ENCODE data around the gene CMSS1.

The CMSS1 gene

DNA sequence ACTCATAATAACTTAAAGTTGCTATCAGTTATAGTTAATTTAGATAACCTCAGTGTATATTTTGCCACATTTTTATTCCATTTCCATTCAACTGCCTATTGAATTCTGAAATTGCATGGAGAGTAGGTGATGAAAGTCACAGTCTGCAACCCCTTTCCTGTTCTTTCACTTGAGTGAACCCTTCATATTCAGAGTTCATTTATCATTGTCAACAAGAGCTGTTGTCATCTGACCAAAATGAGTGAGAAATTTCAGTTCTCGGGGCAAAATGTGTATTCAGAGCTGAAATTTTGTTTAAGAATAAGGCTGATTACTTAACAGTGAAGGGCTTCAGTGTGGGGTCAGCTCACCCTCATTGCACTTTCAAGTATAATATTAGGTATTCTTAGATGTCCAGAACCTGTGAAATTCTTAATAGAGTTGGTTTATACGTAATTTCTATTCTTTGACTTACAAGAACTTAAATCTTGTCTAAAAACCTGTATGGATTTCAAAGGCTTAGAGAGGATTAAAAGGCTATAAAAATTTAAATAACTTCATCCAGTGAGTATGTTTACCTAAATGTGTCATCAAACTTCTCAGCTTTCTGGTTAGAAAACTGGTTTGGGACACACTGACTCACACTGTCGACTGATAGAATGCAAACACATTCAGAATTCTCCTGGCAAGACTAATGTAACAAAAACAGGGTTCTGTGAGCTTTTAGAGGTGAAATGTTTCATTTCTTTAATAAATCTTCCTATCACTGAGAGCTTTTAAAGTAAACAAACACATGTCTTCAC lies 92.2 kb downstream of the CMSS1 start:
- no peak for DNase-seq

DNA sequence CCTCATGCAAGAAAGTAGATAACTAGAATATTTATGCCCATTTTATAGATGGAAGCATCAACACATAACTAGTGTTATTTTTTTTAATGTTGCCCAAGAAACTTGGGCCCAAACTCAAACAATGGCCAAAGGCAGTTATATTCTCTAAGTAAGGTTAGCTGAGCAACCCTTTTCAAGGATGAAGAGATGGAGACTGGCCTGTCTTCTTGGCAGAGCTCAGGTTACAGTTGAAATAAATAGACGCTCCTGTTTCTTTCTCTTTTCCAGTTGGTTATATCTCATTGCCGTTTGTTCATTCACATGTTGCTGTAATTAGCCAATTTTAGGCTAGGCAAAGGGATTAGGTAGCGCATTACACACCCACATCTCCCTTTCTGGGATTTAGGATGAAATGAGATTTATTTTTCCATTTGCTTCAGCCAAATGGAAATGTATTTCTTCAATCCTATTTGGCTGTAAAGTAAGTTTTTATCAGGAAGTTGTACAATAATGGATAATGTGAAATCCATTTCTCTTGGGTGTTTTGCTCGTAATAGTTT lies 93.2 kb downstream of the CMSS1 start:
- DNase-seq: no peak

DNA sequence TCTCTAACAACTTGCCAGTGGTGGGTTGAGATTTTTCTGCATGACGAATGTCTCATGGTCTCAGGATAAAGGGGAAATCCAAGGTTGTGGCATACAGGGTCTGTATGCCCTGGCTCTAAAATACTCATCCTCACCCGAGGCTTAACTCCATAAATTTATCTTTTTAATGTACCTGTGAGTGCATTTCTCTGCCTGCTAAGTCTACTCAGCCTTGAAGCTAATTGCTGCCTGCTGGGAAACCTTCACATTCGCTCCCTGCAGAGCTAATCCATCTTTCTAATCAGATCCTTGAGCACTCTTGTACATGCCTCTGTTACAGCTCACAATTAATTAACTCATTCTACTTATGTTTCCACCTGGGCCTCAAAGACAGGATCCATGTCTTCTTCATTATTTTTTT lies 93.8 kb downstream of the CMSS1 start:
- DNase-seq: no peak

DNA sequence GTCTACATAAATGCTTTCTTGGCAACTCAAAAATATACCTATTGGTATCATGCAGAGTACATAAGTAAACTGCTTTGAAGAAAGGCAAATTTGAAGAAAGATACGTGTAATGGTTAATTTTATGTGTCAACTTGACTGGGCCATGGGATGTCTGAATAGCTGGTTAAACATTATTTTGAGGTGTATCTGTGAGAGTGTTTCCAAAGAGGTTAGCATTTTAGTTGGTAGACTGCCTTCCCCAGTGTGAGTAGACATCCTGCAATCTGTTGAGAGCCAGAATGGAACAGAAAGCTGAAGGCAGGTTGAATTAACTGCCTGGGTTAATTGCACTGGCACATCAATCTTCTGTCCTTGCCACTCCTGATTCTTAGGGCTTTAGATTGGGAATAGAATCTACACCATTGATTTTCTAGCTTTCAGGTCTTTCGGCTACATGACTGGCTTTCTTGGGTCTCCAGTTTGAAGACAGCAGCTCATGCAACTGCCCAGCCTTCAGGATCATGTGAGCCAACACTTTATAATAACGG lies 98.3 kb downstream of the CMSS1 start:
- DNase-seq: no peak

DNA sequence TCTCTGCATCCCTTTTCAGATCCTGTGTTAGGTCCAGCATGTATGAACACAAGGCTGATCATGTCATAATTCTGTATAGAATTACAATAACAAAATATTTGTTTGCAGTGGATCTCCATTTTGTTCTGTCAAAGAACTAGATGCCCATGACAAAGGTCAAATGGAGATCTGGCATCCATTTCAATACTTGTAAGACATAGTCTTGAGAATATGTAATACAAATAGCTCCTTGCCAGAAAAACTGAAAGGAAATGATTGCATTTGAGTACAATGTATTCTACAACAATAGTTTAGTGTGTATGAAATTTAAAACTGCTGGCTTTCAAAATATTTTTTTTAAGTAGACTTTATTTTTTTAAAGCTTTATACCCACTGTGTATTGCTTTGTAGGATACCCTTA lies 101.1 kb downstream of the CMSS1 start:
- no peak for DNase-seq

DNA sequence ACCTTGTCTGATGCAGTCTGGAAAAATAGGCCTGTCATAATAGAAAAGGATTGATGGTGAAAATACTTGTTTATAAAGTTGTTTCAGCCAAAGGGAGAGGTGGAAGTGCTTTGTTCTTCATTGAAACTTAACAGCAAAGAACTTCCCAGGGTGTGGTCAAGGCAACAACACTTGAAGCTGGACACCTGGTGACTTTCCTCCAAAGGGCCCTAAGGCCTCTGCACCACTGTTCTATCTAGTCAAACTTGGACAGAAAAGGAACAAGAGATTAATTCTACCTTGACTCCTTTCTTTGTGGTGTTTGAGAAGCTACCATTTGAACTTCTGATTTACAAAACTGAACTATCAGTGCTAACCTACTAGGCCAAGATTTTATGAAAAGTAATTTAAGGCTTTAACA lies 102.0 kb downstream of the CMSS1 start:
- no peak for DNase-seq

DNA sequence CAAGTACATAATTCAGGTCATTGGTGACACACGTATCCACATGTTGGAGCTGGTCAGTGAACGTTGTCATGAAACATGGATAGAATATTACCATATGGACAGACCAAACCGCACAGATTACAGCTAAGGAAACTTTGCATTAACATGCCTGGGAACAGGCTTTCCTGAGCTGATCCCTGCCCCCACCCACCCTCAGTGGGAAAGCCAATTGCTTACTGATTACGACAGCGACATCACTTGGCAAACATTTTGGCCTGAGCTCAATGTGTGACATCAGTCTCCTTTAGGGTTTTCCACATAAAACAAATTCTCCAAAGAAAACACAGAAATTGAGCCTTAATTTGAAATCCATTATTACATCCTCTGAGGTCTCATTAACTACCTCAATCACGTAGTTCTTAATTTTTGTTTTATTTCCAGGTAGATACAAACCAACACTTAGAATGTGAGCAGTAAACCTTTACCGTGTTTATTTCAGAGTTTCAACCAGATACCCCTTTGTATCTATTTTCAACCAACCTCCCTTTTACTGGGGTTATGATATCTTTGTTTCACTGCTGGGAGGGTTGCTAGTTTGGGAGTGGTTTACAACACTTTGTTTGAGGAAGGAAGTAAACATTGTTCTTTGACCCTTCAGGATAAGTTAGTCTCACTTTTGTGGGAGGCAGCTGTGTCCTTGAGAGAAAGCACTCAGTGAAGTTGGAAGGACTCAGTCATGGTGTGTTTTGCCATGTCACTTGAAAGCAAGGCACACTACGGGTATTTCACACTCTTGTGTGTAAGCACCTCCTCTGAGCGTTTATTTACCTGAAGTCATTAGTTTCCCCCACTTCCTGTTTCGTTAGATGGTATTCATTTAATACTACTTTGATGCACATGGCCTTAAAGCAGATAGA lies 103.1 kb downstream of the CMSS1 start:
- peak; percentile 21 for DNase-seq

DNA sequence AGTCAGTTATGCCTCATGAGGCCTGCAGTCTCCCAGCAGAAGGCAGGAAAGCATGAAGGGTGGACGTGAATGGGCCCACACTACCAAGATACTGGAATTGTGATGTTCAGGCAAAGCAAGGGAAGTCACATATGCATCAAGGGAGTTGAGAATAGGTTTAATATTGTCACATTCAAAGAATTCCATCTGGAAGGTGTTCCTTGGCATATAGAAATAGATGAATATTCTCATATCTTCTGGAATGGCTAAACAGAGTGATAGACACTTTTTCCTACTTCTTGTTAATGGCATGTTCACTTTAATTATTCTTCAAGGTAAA lies 103.7 kb downstream of the CMSS1 start:
- no peak for DNase-seq

DNA sequence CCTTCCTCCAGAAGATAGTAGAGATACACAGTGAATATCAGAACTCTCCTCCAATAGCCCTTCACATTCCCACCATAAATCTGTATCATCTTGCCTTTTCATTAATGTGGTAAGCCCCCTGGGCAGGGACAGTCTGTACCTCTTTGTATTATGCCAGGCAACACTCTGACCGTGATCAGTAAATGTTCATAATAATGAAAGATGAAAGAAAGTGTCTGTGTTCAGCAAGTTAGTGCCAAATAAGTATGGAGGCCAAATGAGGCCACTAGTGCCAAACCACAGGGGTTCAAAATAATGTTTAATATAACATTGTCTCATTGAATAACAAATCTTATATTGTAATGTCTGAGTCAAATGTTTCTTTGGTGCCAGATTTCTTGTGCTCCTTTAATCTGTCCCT lies 104.3 kb downstream of the CMSS1 start:
- DNase-seq: no peak

DNA sequence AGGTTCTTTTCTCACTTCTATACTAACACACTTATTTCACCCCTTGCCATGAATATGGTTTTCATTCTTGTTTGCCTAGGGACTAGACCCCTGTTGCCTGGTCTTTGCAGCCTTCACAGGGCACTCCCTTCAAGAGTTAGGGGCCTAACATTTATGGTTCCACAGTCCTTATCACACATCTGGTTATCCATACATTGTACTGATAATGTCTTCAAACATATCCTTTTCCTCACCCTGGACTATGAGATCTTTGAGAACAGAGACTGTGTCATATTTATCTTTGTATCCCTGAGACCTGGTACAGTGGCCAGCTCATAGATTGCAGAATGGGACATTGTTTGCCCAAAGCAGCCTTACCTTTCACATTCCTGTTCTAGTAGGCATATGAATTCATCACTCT lies 106.2 kb downstream of the CMSS1 start:
- DNase-seq: no peak

DNA sequence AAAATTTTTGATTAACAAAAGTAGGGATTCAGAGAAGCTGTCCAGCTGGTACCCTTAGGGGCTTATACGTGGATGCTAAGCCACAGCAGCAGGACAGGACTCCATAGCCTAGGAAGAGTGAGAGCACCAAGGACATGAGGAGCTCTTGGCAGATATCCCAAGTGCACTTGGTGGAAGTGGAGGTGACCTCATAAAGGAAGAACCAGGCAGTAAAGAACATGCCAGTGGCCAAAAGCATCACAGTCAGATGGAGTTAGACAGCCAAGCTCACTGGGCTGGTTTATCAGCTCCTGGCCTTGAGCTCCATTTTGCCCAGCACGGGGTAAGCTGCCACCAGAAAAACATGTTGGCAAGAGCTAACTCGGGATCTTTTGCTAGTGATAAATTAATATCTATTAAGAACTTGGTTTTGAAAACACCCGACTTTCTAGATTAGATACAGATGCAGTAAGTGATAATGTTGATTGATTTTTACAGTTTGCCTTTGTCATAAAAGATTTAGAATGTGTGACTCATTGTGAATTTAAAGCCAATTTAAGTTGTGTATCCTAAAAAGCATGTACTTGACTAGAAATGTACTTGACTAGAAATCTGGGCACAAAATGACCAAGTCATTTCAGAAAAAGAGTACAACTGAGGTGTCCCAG lies 108.0 kb downstream of the CMSS1 start:
- DNase-seq: no peak

DNA sequence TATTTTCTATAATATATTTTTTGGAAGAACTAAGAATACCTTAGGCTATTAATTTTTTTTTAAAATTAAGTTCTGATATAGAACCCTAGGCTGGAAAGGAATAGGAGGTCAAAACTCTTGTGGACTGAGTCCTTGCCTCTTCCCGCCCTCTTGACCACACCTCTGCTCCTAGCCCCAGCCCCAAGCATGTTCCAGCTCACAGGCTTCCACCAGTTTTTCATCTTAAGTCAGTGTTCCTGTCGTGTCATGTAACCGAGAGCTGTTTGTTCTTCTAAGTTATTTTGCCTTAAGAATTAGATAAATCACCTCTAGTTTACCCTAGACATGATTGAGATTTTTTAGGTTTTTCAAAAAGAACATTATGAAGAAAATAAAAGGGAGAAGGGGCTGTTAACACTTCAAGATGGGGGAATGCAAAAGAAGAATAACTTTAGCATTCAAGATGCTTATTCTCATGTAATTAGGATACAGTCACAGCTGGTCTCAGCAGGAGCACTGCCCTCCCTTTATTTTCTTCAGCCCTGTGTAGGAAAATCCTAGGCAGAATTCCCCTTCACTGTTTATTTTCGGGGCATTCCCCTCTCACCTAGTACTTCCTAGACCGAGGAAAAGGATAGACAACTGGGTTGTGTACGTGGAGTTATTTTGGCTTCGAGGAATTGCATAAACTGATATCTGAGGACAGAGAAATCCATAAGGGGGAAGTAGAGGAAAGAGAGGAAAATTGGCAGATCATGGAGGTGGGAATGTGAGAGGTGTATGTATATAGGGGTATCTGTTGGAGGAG lies 110.2 kb downstream of the CMSS1 start:
- DNase-seq: no peak

DNA sequence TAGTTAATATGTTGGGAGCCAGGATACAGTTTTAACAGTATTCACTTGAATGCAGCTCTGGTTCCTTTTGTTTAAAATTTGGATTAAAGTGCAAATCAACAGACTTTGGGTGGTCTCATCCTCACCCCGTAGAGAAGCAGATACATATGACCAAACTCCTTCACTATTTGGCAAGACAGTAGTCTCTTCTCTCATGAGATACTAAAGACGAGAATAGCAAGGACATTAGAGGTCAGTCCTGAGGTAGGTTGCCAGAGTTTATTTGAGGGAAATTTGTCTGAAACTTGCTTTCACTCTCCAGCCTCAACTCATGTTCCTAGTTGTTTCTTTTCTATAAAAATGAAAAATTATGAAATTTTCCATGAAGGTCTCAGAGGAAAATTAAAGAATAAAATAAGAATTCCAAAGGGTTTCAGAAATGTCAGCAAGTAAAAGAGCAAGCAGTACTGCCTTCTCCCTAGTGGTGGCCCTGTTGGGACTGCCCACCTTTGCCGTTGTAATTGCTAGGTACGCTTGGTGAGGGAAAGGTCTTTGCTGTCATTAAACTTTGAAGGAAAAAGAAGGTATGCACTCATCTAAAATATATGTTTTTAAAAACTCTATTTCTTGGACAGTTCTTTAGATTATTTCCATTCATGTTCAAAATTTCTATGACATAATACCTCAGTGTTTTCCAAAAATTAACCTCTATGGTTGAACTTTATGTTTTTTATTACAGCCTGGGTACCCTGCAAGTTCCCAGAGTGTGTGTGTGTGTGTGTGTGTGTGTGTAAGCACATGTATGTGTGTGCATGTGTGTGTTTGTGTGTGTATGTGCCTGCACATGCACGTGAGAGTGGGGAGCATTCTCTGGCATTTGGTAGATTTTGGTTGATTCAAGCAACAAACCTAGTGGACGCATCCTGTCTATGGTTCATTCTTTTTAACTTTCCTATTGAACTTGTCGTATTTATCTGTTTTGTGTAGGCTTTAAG lies 111.4 kb downstream of the CMSS1 start:
- no peak for DNase-seq

DNA sequence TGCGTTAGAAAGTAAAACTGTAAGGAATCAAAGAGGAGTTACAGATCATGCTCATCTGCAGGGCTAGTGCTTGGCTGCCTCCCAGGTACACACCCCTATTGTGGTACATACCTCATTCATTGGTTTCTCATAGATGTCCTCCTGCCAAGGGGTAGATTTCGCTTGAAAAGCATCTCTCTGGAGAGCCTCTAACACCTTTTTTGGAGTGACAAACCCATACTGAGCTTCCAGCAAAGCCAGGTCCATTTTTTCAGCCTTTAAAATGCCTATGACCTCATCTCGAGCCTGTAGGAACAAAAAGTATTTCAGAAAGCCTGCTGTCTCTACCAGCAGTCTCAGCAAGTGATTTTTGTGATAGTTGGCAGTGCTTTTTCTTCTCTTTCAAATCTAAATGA lies 112.1 kb downstream of the CMSS1 start:
- DNase-seq: no peak

DNA sequence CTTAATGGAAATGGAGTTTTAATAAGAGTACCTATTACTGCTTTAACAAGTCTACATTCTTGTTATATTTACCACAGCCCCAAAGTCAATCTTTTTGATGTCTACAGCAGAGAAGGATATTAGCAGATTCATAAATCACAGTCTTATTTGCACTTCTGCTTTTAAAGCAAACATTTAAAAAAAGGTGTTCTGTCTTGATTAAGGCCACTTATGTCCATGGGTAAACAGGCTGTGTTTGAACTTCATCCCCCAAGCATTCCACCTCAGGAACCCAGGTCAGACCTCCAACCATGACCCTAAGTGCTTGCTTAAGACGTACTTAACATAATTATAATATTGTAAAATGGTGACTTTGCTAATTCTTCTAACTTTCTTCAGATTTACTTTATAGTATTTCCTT lies 113.4 kb downstream of the CMSS1 start:
- no peak for DNase-seq

DNA sequence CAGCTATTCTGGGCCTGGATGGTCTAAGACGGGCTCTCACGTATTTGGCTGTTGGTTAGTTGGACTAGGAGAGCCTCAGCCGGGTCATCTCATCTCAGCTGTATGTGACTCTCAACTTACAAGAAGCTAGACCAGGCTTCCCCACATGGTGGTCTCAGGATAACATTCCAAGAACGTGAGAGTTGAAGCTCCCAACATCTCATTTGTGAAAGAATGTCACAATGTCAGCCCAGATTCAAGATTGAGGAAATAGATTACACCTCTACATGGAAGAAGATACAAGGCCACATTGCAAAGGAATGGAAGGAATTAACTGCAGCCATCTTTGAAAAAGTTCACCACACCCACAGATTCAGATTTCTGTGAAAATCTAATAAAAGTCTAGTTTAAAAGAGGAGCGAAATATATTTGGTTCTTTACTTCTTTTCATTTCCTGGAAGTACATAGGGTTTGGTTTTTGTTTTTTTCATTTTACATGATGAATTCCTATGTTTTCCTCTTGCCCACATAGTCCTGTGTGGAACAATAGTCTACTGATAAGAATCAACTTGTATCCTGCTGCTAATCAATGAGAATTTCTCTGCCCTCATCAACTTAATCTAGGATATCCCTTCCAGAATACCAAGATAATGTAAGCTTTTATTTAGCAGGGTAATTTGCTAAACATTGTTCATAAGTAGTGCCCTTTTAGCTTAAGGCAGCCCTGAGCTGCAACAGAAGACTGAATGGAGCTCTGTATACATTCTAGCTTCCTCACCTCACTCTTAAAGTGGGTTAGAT lies 116.5 kb downstream of the CMSS1 start:
- no peak for DNase-seq

DNA sequence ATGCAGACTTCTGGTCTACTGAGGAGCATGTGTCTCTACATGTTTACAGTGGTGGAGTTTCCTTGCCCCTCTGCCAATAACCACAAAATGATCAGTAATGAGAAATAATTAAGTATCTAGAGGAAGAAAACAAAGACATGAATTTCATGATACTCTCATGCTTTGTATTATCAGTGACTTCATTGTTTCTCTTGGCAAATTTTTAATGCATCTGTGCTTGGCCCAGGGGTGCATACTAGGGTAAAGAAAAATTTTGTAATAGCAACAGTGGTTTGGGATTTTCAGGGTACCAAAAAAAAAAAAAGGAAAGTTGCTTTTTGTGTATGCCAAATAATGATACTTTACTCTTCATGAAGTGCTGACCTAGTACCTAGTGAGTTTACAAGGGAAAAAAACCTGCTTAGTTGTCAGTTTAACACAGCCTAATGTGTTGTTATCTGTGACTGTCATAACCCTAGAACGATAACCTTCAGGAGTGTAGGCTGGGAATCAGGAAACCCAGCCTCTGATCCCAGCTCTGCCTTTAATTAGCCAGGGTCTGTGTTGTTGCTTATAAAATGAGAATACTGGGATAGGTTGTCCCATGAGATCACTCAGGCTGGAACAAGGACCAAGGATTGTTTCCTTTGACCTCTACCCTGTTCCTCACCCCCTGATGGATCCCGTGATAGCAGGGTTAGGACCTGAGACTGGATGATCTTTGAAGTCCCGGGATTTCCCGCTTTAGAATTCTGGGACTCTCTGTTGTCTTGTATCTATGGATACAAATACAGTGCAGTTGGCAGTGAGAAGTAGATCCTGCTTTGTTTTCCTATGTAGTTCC lies 117.5 kb downstream of the CMSS1 start:
- no peak for DNase-seq

DNA sequence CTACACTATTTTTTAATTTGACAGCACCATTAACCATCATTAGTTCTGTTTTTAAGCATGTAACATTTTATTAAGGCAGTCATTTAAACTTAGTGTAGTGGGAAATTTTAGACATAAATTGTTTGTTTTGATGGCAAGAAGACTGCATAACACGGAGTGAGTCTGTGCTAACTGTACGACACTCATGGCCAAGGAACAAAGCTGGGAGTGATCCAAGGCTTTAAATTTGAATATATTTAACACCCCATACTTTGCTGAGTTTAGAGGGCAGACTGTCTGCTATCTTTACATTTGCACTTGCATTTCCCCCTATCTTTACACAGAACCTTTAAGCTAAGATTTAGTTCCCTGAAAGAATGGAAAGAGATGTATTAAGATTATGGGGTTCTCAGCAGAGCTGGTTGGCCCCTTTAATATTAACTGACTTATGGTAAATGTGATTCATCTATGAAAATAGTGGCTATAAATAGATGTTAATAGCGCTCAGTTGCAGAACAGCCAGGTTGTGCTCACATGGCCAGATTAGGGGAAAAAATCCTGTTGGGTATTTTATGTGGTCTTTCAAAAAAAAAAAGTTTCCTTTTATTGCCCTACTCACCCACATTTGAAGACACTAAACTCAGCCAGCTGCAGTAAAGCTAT lies 120.7 kb downstream of the CMSS1 start:
- no peak for DNase-seq

DNA sequence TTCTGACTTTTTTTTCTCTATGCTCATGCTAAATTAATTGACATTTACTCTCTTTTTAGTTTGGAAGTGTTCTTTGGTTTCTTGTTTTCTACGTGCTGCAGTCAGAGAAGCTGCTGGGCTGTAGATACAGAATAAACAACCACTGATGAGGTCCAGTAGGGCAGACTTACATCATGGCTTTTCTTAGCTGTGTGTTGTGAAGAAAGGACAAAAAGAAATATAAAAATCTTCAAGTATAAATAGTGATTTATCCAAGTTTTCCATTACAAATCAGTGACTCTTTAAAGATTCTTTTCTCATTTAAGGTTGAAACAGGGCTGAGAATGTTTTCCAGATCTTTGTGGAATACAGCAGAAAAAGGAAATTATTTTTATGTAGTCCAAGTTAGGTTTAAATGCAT lies 122.2 kb downstream of the CMSS1 start:
- DNase-seq: no peak
